Left ventricle myocardium inferior (tissue), 1 donor: Measurements from ENCODE around the gene CNTN4. TPM values are rescaled to one million over a fixed set of nuclear protein-coding genes. Genes with fewer than 3 reads are reported as not detected.

ENCODE experiments used
- DNase-seq: peaks from one replicate; pipeline ENCODE4 v3.0.0-alpha.2; 2020
- H3K27ac ChIP-seq: fragments of 200-600 bp; replicated peaks from 2 replicates; pipeline ENCODE4 v1.8.0; 2021
- H3K27me3 ChIP-seq: fragments of 200-600 bp; 2 replicates; pipeline ENCODE4 v1.8.0; 2021; ENCODE audit warnings: low read depth
- H3K36me3 ChIP-seq: fragments of 200-600 bp; 2 replicates; pipeline ENCODE4 v1.8.0; 2021
- H3K4me1 ChIP-seq: fragments of 200-600 bp; 2 replicates; pipeline ENCODE4 v1.8.0; 2021
- H3K4me3 ChIP-seq: fragments of 200-600 bp; 2 replicates; pipeline ENCODE4 v1.8.0; 2021; ENCODE audit warnings: mild to moderate bottlenecking, moderate library complexity
- H3K9me3 ChIP-seq: fragments of 200-600 bp; replicated peaks from 2 replicates; pipeline ENCODE4 v1.8.0; 2021
- intact Hi-C: fragments of 100-400 bp; cut with micrococcal nuclease; formaldehyde crosslinking; loops from one replicate; pipeline ENCODE4 v1.11.0; 2022
- total RNA-seq: library from RNA; stranded (reverse); fragmentation: NEBNext Ultra II Directional; extraction: Animal tissue kit (Norgen Biotek cat#: 25700); gene quantifications from one replicate; pipeline ENCODE4 v1.2.1, GENCODE V29; 2021
- TF ChIP-seq, protein P1 (sequence below): fragments of 200-600 bp; IDR thresholded peaks from 2 replicates; pipeline ENCODE4 v1.8.0; 2021; ENCODE audit warnings: antibody characterized with exemption, mild to moderate bottlenecking, borderline replicate concordance
- donor health status: DM: no; HTN: yes; CAD: no; lungs with severe emphysema.

Gene CNTN4
- total RNA-seq, 1 donor from 2014 or later = 1.2 TPM

DNA sequence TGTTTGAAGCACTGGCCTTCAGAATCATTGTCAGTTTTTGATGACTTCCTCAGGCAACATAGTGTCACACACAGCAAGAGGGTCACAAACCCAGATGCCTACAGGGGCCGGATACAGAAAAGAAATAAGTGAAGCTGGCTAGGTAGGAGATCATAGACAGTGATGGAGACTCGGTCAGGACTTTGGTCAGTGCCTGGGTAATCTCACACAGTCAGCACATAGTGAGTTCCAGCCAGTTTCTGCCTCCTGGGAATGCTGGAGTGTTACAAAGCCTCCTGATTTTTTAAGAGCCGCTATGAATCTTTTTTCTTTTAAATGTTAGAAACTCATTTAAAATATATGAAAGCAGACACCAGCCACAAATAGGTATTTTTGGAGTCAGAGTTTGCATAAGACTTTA is 612.4 kb downstream of the CNTN4 start:
- Histone ChIP-seq H3K9me3 (no peaks in the 10 kb centered on the region), H3K27me3 (no peaks in the 10 kb centered on the region), H3K27ac (no peak overlapping the region), H3K36me3 (no peaks in the 10 kb centered on the region), H3K4me1 (no peaks in the 10 kb centered on the region), H3K4me3 (no peak overlapping the region)
- TF ChIP-seq, protein P1, sequence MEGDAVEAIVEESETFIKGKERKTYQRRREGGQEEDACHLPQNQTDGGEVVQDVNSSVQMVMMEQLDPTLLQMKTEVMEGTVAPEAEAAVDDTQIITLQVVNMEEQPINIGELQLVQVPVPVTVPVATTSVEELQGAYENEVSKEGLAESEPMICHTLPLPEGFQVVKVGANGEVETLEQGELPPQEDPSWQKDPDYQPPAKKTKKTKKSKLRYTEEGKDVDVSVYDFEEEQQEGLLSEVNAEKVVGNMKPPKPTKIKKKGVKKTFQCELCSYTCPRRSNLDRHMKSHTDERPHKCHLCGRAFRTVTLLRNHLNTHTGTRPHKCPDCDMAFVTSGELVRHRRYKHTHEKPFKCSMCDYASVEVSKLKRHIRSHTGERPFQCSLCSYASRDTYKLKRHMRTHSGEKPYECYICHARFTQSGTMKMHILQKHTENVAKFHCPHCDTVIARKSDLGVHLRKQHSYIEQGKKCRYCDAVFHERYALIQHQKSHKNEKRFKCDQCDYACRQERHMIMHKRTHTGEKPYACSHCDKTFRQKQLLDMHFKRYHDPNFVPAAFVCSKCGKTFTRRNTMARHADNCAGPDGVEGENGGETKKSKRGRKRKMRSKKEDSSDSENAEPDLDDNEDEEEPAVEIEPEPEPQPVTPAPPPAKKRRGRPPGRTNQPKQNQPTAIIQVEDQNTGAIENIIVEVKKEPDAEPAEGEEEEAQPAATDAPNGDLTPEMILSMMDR = no peak
- intact Hi-C loops = no loop called here
- DNase-seq = no peak

DNA sequence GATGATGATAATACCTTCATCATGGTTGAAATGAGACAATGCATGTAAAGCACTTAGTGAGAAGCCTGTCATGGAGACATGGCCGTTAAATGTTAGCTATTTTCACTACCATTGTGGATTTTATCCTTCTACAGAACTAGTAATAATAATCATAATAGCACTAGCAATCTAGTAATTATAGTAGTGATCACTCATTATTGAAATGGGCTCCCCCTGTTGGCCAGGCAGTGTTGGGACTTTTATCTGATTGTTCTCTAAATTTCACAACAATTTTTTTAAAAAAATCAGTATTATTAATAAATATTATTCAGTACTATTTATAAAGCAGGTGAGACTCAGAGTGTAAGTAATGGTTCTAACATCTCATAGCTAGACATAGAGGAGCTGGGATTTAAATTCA is 615.3 kb downstream of the CNTN4 start:
- no peak overlapping the region for H3K27ac ChIP-seq
- no peak for DNase-seq
- H3K9me3 ChIP-seq = no peaks in the 10 kb centered on the region

DNA sequence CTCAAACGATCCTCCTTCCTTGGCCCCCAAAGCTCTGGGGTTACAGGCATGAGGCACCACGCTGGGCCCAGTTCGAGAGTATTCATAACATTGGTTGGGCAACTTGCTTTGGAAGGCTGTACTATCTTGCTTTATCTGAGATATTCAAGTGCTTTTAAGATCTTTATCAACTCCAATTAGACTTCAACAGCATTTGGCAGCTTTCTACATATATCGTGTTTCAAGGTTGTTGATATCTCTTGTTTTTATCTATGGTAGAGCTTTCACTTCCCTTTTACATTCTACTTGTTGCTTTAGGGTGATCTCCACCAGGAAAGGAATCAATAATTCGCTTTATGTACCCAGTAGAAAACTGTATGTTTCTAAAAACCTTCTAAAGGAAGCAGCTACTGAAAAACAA is 616.2 kb downstream of the CNTN4 start:
- TF ChIP-seq, protein P1 = no peak

More for the DNA sequence above, 615.3 kb downstream of the CNTN4 start:
- Histone ChIP-seq H3K36me3 (no peaks in the 10 kb centered on the region), H3K4me3 (no peak overlapping the region), H3K4me1 (no peaks in the 10 kb centered on the region), H3K27me3 (no peaks in the 10 kb centered on the region)
- intact Hi-C loops = no loop called here
- TF ChIP-seq, protein P1 = peak; percentile 34

DNA sequence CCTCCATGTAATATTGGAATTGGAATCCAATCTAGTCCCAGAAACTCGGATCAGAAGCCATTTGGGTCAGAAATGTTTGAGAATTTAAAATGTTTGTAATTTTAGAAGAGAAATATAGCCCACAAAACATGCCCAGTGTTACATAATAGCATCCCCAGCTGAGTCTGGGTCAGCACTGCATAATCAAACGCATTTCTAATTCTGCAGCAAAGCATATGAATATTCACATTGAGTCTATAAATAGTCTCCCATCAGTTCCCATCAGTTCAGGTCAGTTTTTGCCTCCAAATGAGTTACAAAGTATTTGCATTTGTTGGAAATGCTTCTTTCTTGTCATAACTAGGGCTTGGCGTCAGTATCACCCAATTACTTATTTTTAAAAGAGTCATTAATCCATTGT is 628.4 kb downstream of the CNTN4 start:
- intact Hi-C loops = no loop called here
- no peaks in the 10 kb centered on the region for H3K27me3 ChIP-seq
- DNase-seq = no peak
- no peaks in the 10 kb centered on the region for H3K36me3 ChIP-seq
- H3K4me3 ChIP-seq = no peak overlapping the region
- no peaks in the 10 kb centered on the region for H3K4me1 ChIP-seq
- no peak overlapping the region for H3K27ac ChIP-seq
- TF ChIP-seq, protein P1 = no peak
- no peaks in the 10 kb centered on the region for H3K9me3 ChIP-seq

More for the DNA sequence above, 616.2 kb downstream of the CNTN4 start:
- H3K4me1 ChIP-seq = no peaks in the 10 kb centered on the region
- no peaks in the 10 kb centered on the region for H3K27me3 ChIP-seq
- no peak overlapping the region for H3K27ac ChIP-seq
- DNase-seq = no peak
- no peaks in the 10 kb centered on the region for H3K36me3 ChIP-seq
- no peaks in the 10 kb centered on the region for H3K9me3 ChIP-seq
- H3K4me3 ChIP-seq = no peak overlapping the region
- intact Hi-C loops = no loop called here

DNA sequence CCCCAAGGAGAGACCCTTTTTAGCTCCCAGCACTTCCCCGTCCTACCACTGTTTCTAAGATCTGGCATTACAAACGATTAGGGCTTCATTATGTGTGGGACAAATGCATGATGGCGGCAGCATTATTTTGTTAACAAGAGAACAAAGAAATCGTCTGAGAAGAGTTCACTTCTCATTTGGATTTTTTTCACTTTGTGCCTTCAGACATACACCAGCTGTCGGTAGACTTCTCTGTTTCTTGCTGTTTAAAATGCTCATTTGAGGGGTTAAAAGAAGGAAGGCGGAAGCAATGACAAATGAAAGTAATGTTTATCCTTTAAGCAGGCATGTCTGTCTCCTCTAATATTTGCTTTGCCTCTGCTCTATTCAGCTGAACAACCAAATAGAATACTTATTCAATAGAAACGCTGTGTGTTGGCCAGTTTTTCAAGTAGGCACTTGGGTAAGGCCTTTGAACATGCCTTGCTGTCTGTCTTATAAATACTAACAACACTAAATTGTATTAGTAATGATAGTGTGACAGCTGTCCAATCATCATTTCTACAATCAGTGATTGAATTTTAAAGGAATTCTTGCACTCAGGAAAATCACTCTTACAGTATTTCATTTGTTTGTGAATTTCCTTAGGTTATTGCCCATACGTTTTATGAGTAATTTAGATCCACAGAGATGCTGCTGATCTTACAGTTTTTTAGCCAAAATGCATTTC is 629.1 kb downstream of the CNTN4 start:
- no peaks in the 10 kb centered on the region for H3K4me1 ChIP-seq
- no peaks in the 10 kb centered on the region for H3K9me3 ChIP-seq
- intact Hi-C loops = no loop called here
- no peaks in the 10 kb centered on the region for H3K27me3 ChIP-seq
- no peaks in the 10 kb centered on the region for H3K36me3 ChIP-seq
- H3K27ac ChIP-seq = no peak overlapping the region
- DNase-seq = no peak
- TF ChIP-seq, protein P1 = no peak
- no peak overlapping the region for H3K4me3 ChIP-seq
